ENCODE data around the gene FOXB2.

DNA sequence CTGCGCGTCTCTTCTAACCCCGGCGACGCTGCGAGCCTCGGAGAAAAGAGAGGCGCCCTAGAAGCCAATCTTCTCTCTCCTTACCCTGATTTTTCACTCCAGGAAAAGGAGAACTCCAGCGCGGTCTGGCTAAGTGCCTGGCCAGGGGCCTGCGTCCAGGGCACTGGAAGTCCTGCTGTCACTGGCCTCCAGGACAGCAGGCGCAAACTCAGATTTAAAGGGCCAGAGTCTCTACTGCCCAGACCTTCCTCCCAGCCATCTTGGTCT, 553 bp upstream of the FOXB2 start:
- TF ChIP-seq EZH2 (IDR thresholded peaks at IDR 0.05; ENCODE audit: borderline replicate concordance, low read depth, low read length, severe bottlenecking) (no peak), CTCF (IDR thresholded peaks at IDR 0.05; ENCODE audit: borderline replicate concordance, extremely low read depth, low read length, poor library complexity, severe bottlenecking) (no peak)
